Caco-2 (cell line): ENCODE results near the gene ATP9A. TPM values are rescaled to one million over a fixed set of nuclear protein-coding genes. Genes with fewer than 3 reads are reported as not detected.

Experiments used
- BruUV-seq: library from RNA; stranded (reverse); fragments of 400-500 nt; replicated peaks from 2 replicates; lab custom pipeline; 2021; lab: Mats Ljungman, UMichigan
- CTCF ChIA-PET: fragments of 300-600 bp; sonication (Branson Sonifier 250); formaldehyde crosslinking; loops from one replicate; lab custom pipeline; 2022; ENCODE audit warnings: antibody characterized with exemption; lab: Charles Lee
- POLR2A ChIA-PET: fragments of 300-600 bp; sonication (Branson Sonifier 250); formaldehyde crosslinking; loops from one replicate; lab custom pipeline; 2022; ENCODE audit warnings: antibody characterized with exemption; lab: Charles Lee
- DNase-seq, 2 experiments: peaks; one replicate each; pipeline versions ENCODE4 v3.0.0 to v3.0.0-alpha.2; 2020 to 2022
- H3K27me3 ChIP-seq: replicated peaks from 2 replicates; pipeline ENCODE4 v1.6.0; 2011; ENCODE audit warnings: low read length; ENCODE audit not compliant: control insufficient read depth, insufficient read depth
- H3K36me3 ChIP-seq: 2 replicates; pipeline ENCODE4 v1.5.1; 2011; ENCODE audit warnings: low read length; ENCODE audit not compliant: control insufficient read depth, insufficient read depth
- H3K4me1 ChIP-seq: fragments of 250-450 bp; sonication (Bioruptor Pico); 2 replicates; pipeline ENCODE4 v1.5.1; 2020; ENCODE audit warnings: mild to moderate bottlenecking
- H3K4me3 ChIP-seq: 2 replicates; pipeline ENCODE4 v1.5.1; 2011; ENCODE audit warnings: low read depth, mild to moderate bottlenecking, control low read depth, low read length
- H3K9me3 ChIP-seq: fragments of 250-450 bp; sonication (Bioruptor Pico); 2 replicates; pipeline ENCODE4 v1.5.1; 2020; ENCODE audit warnings: mild to moderate bottlenecking, moderate library complexity
- H3K27ac Mint-ChIP-seq: one replicate; pipeline ENCODE4 v1.8.0; 2022; ENCODE audit warnings: mixed read lengths; ENCODE audit not compliant: unreplicated experiment
- H3K27me3 Mint-ChIP-seq: one replicate; pipeline ENCODE4 v1.8.0; 2022; ENCODE audit warnings: mixed read lengths; ENCODE audit not compliant: insufficient read depth, unreplicated experiment
- H3K36me3 Mint-ChIP-seq: one replicate; pipeline ENCODE4 v1.8.0; 2022; ENCODE audit warnings: mild to moderate bottlenecking, mixed read lengths; ENCODE audit not compliant: insufficient read depth, unreplicated experiment
- H3K4me1 Mint-ChIP-seq: one replicate; pipeline ENCODE4 v1.8.0; 2022; ENCODE audit warnings: low read depth, mixed read lengths; ENCODE audit not compliant: unreplicated experiment
- H3K4me3 Mint-ChIP-seq: one replicate; pipeline ENCODE4 v1.8.0; 2022; ENCODE audit warnings: mild to moderate bottlenecking, moderate library complexity, mixed read lengths; ENCODE audit not compliant: unreplicated experiment
- H3K9me3 Mint-ChIP-seq: one replicate; pipeline ENCODE4 v1.8.0; 2022; ENCODE audit warnings: mixed read lengths; ENCODE audit not compliant: unreplicated experiment
- CTCF ChIP-seq, 2 experiments: fragments of 200-600 bp in 1 of 2; IDR thresholded peaks; 1 replicate in 1 of 2; 2 replicates in 1 of 2; pipeline versions ENCODE4 v1.5.1 to v1.8.0; 2011 to 2022; ENCODE audit warnings: antibody characterized with exemption in 1 of 2, control low read depth in 1 of 2, inconsistent platforms in 1 of 2, low read depth in 1 of 2, low read length in 1 of 2, mild to moderate bottlenecking in 1 of 2, moderate library complexity in 1 of 2; ENCODE audit not compliant: insufficient read depth in 1 of 2, severe bottlenecking in 1 of 2, unreplicated experiment in 1 of 2
- intact Hi-C: fragments of 100-400 bp; cut with micrococcal nuclease; formaldehyde crosslinking; loops from one replicate; pipeline ENCODE4 v1.10.0; 2022; ENCODE audit not compliant: unreplicated experiment
- total RNA-seq: library from RNA; stranded (reverse); gene quantifications from 2 replicates; pipeline ENCODE4 v1.2.3, GENCODE V29; 2022

ATP9A gene
- total RNA-seq, 1 experiment from 2014 or later = 102 TPM

- peak overlapping the region; percentile 10 for H3K4me3 Mint-ChIP-seq
- no TSS peak for BruUV-seq
These were observed 173.1 kb downstream of the ATP9A start for GRCh38 chr20:51595058-51595532.

GRCh38 chr20:51594236-51595057, 173.7 kb downstream of the ATP9A start:
- peaks cover 6% of the 10 kb centered on the region for H3K4me1 ChIP-seq
- H3K36me3 ChIP-seq = no peaks in the 10 kb centered on the region
- intact Hi-C loops = loop anchor here (1.0 to 2.0 kb wide), 7 partner anchors 32 to 608 kb away; no protein-coding TSS in a partner anchor
- H3K27me3 ChIP-seq = no peaks in the 10 kb centered on the region
- H3K27me3 Mint-ChIP-seq = no peaks in the 10 kb centered on the region
- DNase-seq = no peak
- no peak overlapping the region for H3K4me3 ChIP-seq
- TF ChIP-seq CTCF (IDR thresholded peaks at IDR 0.05; ENCODE audit: insufficient read depth in 1 of 2, low read depth in 1 of 2, low read length in 1 of 2, severe bottlenecking in 1 of 2, unreplicated experiment in 1 of 2) = no peak
- H3K4me3 Mint-ChIP-seq = peak overlapping the region; percentile 10
- H3K4me1 Mint-ChIP-seq = peaks cover 6% of the 10 kb centered on the region
- H3K27ac Mint-ChIP-seq = no peak overlapping the region
- ChIA-PET POLR2A (no interaction called here), CTCF (interaction anchor here (0.5 to 3.7 kb wide), 34 partner anchors 11 to 610 kb away, joined by 3 to 58 read pairs (median 4); partner anchors contain the start of gene NFATC2)
- BruUV-seq = no TSS peak
- H3K36me3 Mint-ChIP-seq = peaks cover 24% of the 10 kb centered on the region
- no peaks in the 10 kb centered on the region for H3K9me3 Mint-ChIP-seq
- no peaks in the 10 kb centered on the region for H3K9me3 ChIP-seq

More at GRCh38 chr20:51595058-51595532, 173.1 kb downstream of the ATP9A start:
- H3K4me3 ChIP-seq = no peak overlapping the region
- CTCF ChIA-PET = interaction anchor here (0.5 to 3.7 kb wide), 35 partner anchors 12 to 768 kb away, joined by 3 to 58 read pairs (median 4); partner anchors contain the start of gene NFATC2
- H3K9me3 ChIP-seq = no peaks in the 10 kb centered on the region
- intact Hi-C loops = loop anchor here (1.0 to 2.0 kb wide), 7 partner anchors 33 to 608 kb away; no protein-coding TSS in a partner anchor
- H3K4me1 ChIP-seq = peaks cover 6% of the 10 kb centered on the region
- H3K4me1 Mint-ChIP-seq = peaks cover 6% of the 10 kb centered on the region
- H3K9me3 Mint-ChIP-seq = no peaks in the 10 kb centered on the region
- H3K36me3 Mint-ChIP-seq = peaks cover 24% of the 10 kb centered on the region
- POLR2A ChIA-PET = no interaction called here
- peak; percentile 94 to 95 for DNase-seq
- no peak overlapping the region for H3K27ac Mint-ChIP-seq
- H3K27me3 ChIP-seq = no peaks in the 10 kb centered on the region
- H3K27me3 Mint-ChIP-seq = no peaks in the 10 kb centered on the region
- TF ChIP-seq CTCF (IDR thresholded peaks at IDR 0.05; ENCODE audit: insufficient read depth in 1 of 2, low read depth in 1 of 2, low read length in 1 of 2, severe bottlenecking in 1 of 2, unreplicated experiment in 1 of 2) = peak; percentile 98 to 100
- H3K36me3 ChIP-seq = no peaks in the 10 kb centered on the region; the same call in 1 of the 2 replicates

- H3K4me1 ChIP-seq = peaks cover 6% of the 10 kb centered on the region
- ChIA-PET POLR2A (no interaction called here), CTCF (interaction anchor here (0.8 kb wide), 1 partner anchor 264 kb away, joined by 3 read pairs; no protein-coding TSS in a partner anchor)
- no peak overlapping the region for H3K4me3 Mint-ChIP-seq
- intact Hi-C loops = no loop called here
- no TSS peak for BruUV-seq
- no peaks in the 10 kb centered on the region for H3K9me3 ChIP-seq
- H3K27ac Mint-ChIP-seq = no peak overlapping the region
- H3K9me3 Mint-ChIP-seq = no peaks in the 10 kb centered on the region
- H3K27me3 Mint-ChIP-seq = no peaks in the 10 kb centered on the region
- H3K27me3 ChIP-seq = no peaks in the 10 kb centered on the region
- TF ChIP-seq CTCF (IDR thresholded peaks at IDR 0.05; ENCODE audit: insufficient read depth in 1 of 2, low read depth in 1 of 2, low read length in 1 of 2, severe bottlenecking in 1 of 2, unreplicated experiment in 1 of 2) = no peak
- H3K4me1 Mint-ChIP-seq = peaks cover 6% of the 10 kb centered on the region
- no peak overlapping the region for H3K4me3 ChIP-seq
- no peaks in the 10 kb centered on the region for H3K36me3 ChIP-seq
- H3K36me3 Mint-ChIP-seq = peaks cover 24% of the 10 kb centered on the region
- DNase-seq = no peak
These were observed 174.6 kb downstream of the ATP9A start for GRCh38 chr20:51593584-51593983.
